Keratinocyte (primary cell): ENCODE results near the gene CD163. TPM values are rescaled to one million over a fixed set of nuclear protein-coding genes. Genes with fewer than 3 reads are reported as not detected.
"Not testable (repeated sequence)": the region's sequence is repeated elsewhere in the genome, so short reads cannot be mapped to it uniquely, and the experiment has no call there.

Experiments
- DNase-seq: peaks from one replicate; pipeline ENCODE4 v3.0.0-alpha.2; 2011; ENCODE audit warnings: low read depth, missing footprints, low spot score
- FAIRE-seq: peaks from 2 replicates; lab custom pipeline; 2011; peaks lifted over from hg19 to GRCh38; lab: Jason Lieb, UNC
- H2AFZ ChIP-seq: 2 replicates; pipeline ENCODE4 v1.6.0; 2012; ENCODE audit warnings: low read length, control low read depth, inconsistent platforms; ENCODE audit not compliant: control insufficient read depth
- H3K27ac ChIP-seq: 2 replicates; pipeline ENCODE4 v1.5.1; 2011; ENCODE audit warnings: low read length; ENCODE audit not compliant: control insufficient read depth, insufficient read depth
- H3K27me3 ChIP-seq: 3 replicates; pipeline ENCODE4 v1.6.0; 2011; ENCODE audit warnings: low read length; ENCODE audit not compliant: control insufficient read depth, insufficient read depth; ENCODE audit errors: extremely low read depth
- H3K36me3 ChIP-seq, 2 experiments: 2 replicates in 1 of 2; 3 replicates in 1 of 2; pipeline ENCODE4 v1.5.1; 2011; ENCODE audit warnings: low read length in 2 of 2, mild to moderate bottlenecking in 1 of 2; ENCODE audit not compliant: control insufficient read depth in 2 of 2, insufficient read depth in 2 of 2; ENCODE audit errors: extremely low read depth in 1 of 2
- H3K4me1 ChIP-seq: 3 replicates; pipeline ENCODE4 v1.5.1; 2011; ENCODE audit warnings: low read length; ENCODE audit not compliant: control insufficient read depth, insufficient read depth; ENCODE audit errors: extremely low read depth
- H3K4me2 ChIP-seq: 3 replicates; pipeline ENCODE4 v1.6.0; 2011; ENCODE audit warnings: low read depth, low read length; ENCODE audit not compliant: control insufficient read depth, insufficient read depth; ENCODE audit errors: extremely low read depth
- H3K4me3 ChIP-seq, 3 experiments: fragments of 200-600 bp in 1 of 3; sonication (generic) in 1 of 3; 2 replicates in 2 of 3; 3 replicates in 1 of 3; pipeline ENCODE4 v1.5.1; 2011 to 2016; ENCODE audit warnings: low read length in 3 of 3, mild to moderate bottlenecking in 3 of 3, control low read depth in 2 of 3, inconsistent platforms in 1 of 3, low read depth in 1 of 3, mixed read lengths in 1 of 3, mixed run types in 1 of 3, moderate library complexity in 1 of 3; ENCODE audit not compliant: control insufficient read depth in 2 of 3, insufficient read depth in 2 of 3; ENCODE audit errors: extremely low read depth in 1 of 3
- H3K79me2 ChIP-seq: 2 replicates; pipeline ENCODE4 v1.6.0; 2012; ENCODE audit warnings: low read length; ENCODE audit not compliant: control insufficient read depth, insufficient read depth
- H3K9ac ChIP-seq: 3 replicates; pipeline ENCODE4 v1.6.0; 2011; ENCODE audit warnings: low read length; ENCODE audit not compliant: control insufficient read depth, insufficient read depth; ENCODE audit errors: extremely low read depth
- H3K9me1 ChIP-seq: 3 replicates; pipeline ENCODE4 v1.6.0; 2011; ENCODE audit warnings: low read length; ENCODE audit not compliant: control insufficient read depth, insufficient read depth; ENCODE audit errors: extremely low read depth
- H3K9me3 ChIP-seq: 2 replicates; pipeline ENCODE4 v1.5.1; 2012; ENCODE audit warnings: low read depth, low read length; ENCODE audit not compliant: control insufficient read depth
- H4K20me1 ChIP-seq: 3 replicates; pipeline ENCODE4 v1.6.0; 2011; ENCODE audit warnings: low read length; ENCODE audit not compliant: control insufficient read depth, insufficient read depth; ENCODE audit errors: extremely low read depth
- CTCF ChIP-seq, 3 experiments: IDR thresholded peaks in 1 of 3; conservative IDR thresholded peaks in 1 of 3; optimal IDR thresholded peaks in 1 of 3; 2 replicates in 2 of 3; 3 replicates in 1 of 3; pipeline versions ENCODE3 to v1.5.1; 2011; ENCODE audit warnings: low read length in 3 of 3, mild to moderate bottlenecking in 3 of 3, moderate library complexity in 2 of 3, control low read depth in 1 of 3, inconsistent platforms in 1 of 3; ENCODE audit not compliant: insufficient read depth in 2 of 3; ENCODE audit errors: extremely low read depth in 1 of 3
- EZH2 ChIP-seq: IDR thresholded peaks from one replicate; pipeline ENCODE4 v1.6.1; 2012; ENCODE audit warnings: inconsistent platforms, mild to moderate bottlenecking, low read length, moderate library complexity
- dilution Hi-C: fragments of 300-500 bp; cut with MboI; formaldehyde crosslinking; loops from one replicate; pipeline ENCODE4 v1.7.0; 2020; ENCODE audit warnings: low sequenced_read_pairs; ENCODE audit not compliant: extremely low pct_ligation_motif_present
- polyA plus RNA-seq, 5 experiments: library from polyadenylated mRNA; depleted of rRNA in 3 of 5; stranded (reverse) in 3 of 5; stranded (forward) in 1 of 5; unstranded in 1 of 5; fragments of >200 nt; gene quantifications; 1 replicate in 1 of 5; 2 replicates in 3 of 5; 3 replicates in 1 of 5; pipeline versions ENCODE4 v1.2.1 to v1.2.3, GENCODE V29; 2011 to 2012; ENCODE audit warnings: missing spikeins in 2 of 5, low read depth in 1 of 5, low replicate concordance in 1 of 5

Gene CD163
- polyA plus RNA-seq, 1 donor (not counting 4 experiments of a cell fraction or from before 2014, with no cell fraction given), result 0.14 TPM

- Histone ChIP-seq H3K9me1 (no peaks in the 10 kb centered on the region), H3K4me3 (peak overlapping the region in 1 of 3 experiments; percentile 32), H3K4me2 (peak overlapping the region; percentile 42), H4K20me1 (no peaks in the 10 kb centered on the region), H3K27ac (no peak overlapping the region), H3K27me3 (no peaks in the 10 kb centered on the region), H3K9me3 (no peaks in the 10 kb centered on the region), H3K9ac (no peak overlapping the region), H3K79me2 (no peaks in the 10 kb centered on the region), H3K4me1 (peaks cover 3% of the 10 kb centered on the region), H3K36me3 (no peaks in the 10 kb centered on the region), H2AFZ (peak overlapping the region; percentile 59)
- TF ChIP-seq EZH2 (no peak), CTCF (optimal IDR thresholded peaks at IDR 0.05 in 1 of 3, IDR thresholded peaks at IDR 0.05 in 1 of 3, conservative IDR thresholded peaks at IDR 0.05 in 1 of 3; ENCODE audit: extremely low read depth in 1 of 3, insufficient read depth in 2 of 3, low read length in 3 of 3) (no peak)
- peak; percentile 39 for FAIRE-seq
- dilution Hi-C loops, result no loop called here
- DNase-seq, result no peak
These were observed 63.7 kb downstream of the CD163 start for GRCh38 chr12:7439579-7440505.

GRCh38 chr12:7438291-7438995, 65.1 kb downstream of the CD163 start:
- H3K4me3 ChIP-seq, H4K20me1 ChIP-seq, dilution Hi-C loops, H3K4me1 ChIP-seq, DNase-seq, H3K9me1 ChIP-seq, H3K36me3 ChIP-seq, H3K27ac ChIP-seq, FAIRE-seq, H3K27me3 ChIP-seq, H3K4me2 ChIP-seq, H3K9ac ChIP-seq, H3K9me3 ChIP-seq, H2AFZ ChIP-seq, H3K79me2 ChIP-seq: not testable (repeated sequence)

- H3K9me1 ChIP-seq, H3K36me3 ChIP-seq, H2AFZ ChIP-seq, H3K27me3 ChIP-seq, H3K4me2 ChIP-seq, H3K79me2 ChIP-seq, dilution Hi-C loops, DNase-seq, H3K27ac ChIP-seq, H4K20me1 ChIP-seq, H3K9me3 ChIP-seq, FAIRE-seq, H3K9ac ChIP-seq, H3K4me3 ChIP-seq: not testable (repeated sequence)
- H3K4me1 ChIP-seq, result peaks cover 13% of the 10 kb centered on the region
These were observed 66.1 kb downstream of the CD163 start for GRCh38 chr12:7437494-7437893.
